K562 treated with DMSO at 1 percent for 4 hours (cell line): ENCODE results near the gene PRPS1. TPM values are rescaled to one million over a fixed set of nuclear protein-coding genes. Genes with fewer than 3 reads are reported as not detected.

Source experiments
- total RNA-seq: library from RNA; unstranded; fragments of 300-600 nt; gene quantifications from 2 replicates; pipeline ENCODE4 v1.2.3, GENCODE V29; 2022; ENCODE audit not compliant: insufficient read depth

The PRPS1 gene
- total RNA-seq = 45.4 and 51.8 TPM in 2 replicates

GRCh38 chrX:107627838-107628661, at the start of gene PRPS1:
Gene PRPS1 (plus strand): TSS chrX:107628510. CDS start chrX:107628629, 119 bp downstream.

Other genes starting within 250 kb of the PRPS1 start
- not detected in 2 replicates for gene FRMPD3, start 178.9 kb upstream of the PRPS1 start, total RNA-seq
- 8.5 and 11.9 TPM in 2 replicates for gene TSC22D3, start 147.3 kb downstream of the PRPS1 start, total RNA-seq
- gene NCBP2L, start 149.2 kb downstream of the PRPS1 start, total RNA-seq = not detected in 2 replicates
- gene MID2, start 197.4 kb downstream of the PRPS1 start, total RNA-seq = not detected in 2 replicates